CD4-positive, alpha-beta T cell treated with Interleukin-6 at 100 ng/mL for 8 hours (primary cell): ENCODE data around the gene PTPRG.

ENCODE experiments used
- DNase-seq: peaks from one replicate; pipeline ENCODE4 v3.0.0-alpha.2; 2020; ENCODE audit warnings: mixed read lengths, low spot score

The PTPRG gene

GRCh38 chr3:61932499-61932898, 371.1 kb downstream of the PTPRG start:
- no peak for DNase-seq

- DNase-seq: no peak
These were observed 372.6 kb downstream of the PTPRG start for GRCh38 chr3:61933798-61934504.

- DNase-seq: no peak
These were observed 373.1 kb downstream of the PTPRG start for GRCh38 chr3:61934505-61934871.

- DNase-seq: no peak
These were observed 374.4 kb downstream of the PTPRG start for GRCh38 chr3:61935814-61936213.

- DNase-seq: peak; percentile 1
These were observed 375.1 kb downstream of the PTPRG start for GRCh38 chr3:61936344-61936937.

GRCh38 chr3:61937477-61937876, 376.1 kb downstream of the PTPRG start:
- DNase-seq: no peak

GRCh38 chr3:61938878-61939549, 377.6 kb downstream of the PTPRG start:
- DNase-seq: no peak

GRCh38 chr3:61940236-61940635, 378.9 kb downstream of the PTPRG start:
- DNase-seq: no peak

- DNase-seq: no peak
These were observed 382.6 kb downstream of the PTPRG start for GRCh38 chr3:61943975-61944374.

- DNase-seq: no peak
These were observed 383.4 kb downstream of the PTPRG start for GRCh38 chr3:61944726-61945125.

GRCh38 chr3:61945657-61946056, 384.3 kb downstream of the PTPRG start:
- DNase-seq: no peak

GRCh38 chr3:61946570-61947324, 385.4 kb downstream of the PTPRG start:
- DNase-seq: no peak

GRCh38 chr3:61947456-61947855, 386.1 kb downstream of the PTPRG start:
- no peak for DNase-seq

GRCh38 chr3:61948699-61949305, 387.4 kb downstream of the PTPRG start:
- DNase-seq: no peak

GRCh38 chr3:61954097-61954540, 392.7 kb downstream of the PTPRG start:
- DNase-seq: no peak

- DNase-seq: no peak
These were observed 394.1 kb downstream of the PTPRG start for GRCh38 chr3:61955483-61955882.

- DNase-seq: no peak
These were observed 394.9 kb downstream of the PTPRG start for GRCh38 chr3:61956236-61956635.

GRCh38 chr3:61957259-61957658, 395.9 kb downstream of the PTPRG start:
- DNase-seq: no peak

GRCh38 chr3:61960976-61961375, 399.6 kb downstream of the PTPRG start:
- DNase-seq: no peak

GRCh38 chr3:61961900-61962299, 400.5 kb downstream of the PTPRG start:
- DNase-seq: no peak

GRCh38 chr3:61964566-61964965, 403.2 kb downstream of the PTPRG start:
- DNase-seq: no peak

- no peak for DNase-seq
These were observed 404.4 kb downstream of the PTPRG start for GRCh38 chr3:61965770-61966131.
